PFSK-1 (cell line): ENCODE data around the gene PPP2R2C.

ENCODE experiments used
- POLR2AphosphoS5 ChIP-seq: IDR thresholded peaks from 2 replicates; pipeline ENCODE4 v1.6.1; 2012; ENCODE audit warnings: low read depth, mild to moderate bottlenecking, control low read depth, low read length, moderate library complexity
- SIN3A ChIP-seq: IDR thresholded peaks from 2 replicates; pipeline ENCODE4 v1.6.1; 2012; ENCODE audit warnings: mild to moderate bottlenecking, low read length, moderate library complexity, borderline replicate concordance; ENCODE audit not compliant: insufficient read depth
- TAF1 ChIP-seq: IDR thresholded peaks from 2 replicates; pipeline ENCODE4 v1.6.1; 2012; ENCODE audit warnings: low read length, control low read depth, borderline replicate concordance; ENCODE audit not compliant: insufficient read depth

DNA sequence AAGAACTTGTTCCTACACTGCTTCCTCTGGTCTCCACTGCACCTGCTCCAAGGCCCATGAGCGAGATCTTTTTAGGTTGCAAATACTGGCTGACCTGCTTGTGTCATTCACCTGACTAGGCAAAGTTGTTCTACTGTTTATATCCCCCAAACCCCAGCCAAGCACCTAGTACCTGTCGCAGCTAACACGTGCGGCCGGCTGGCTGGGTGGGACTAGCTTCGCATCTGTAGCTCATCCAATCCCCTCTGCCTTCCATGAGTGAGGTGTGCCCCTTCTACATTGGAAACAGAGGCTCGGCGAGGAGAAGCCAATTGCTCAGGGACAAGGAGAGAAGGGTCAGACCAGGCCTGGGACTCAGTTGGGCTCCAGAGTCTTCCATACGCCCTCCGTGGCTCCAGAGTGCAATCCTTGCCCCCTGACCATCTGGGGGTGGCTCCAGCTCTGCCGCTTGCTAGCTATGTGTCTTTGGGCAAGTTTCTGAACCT, 116.3 kb downstream of the PPP2R2C start:
- TF ChIP-seq TAF1 (no peak), POLR2AphosphoS5 (no peak), SIN3A (no peak)
